K562 (cell line): ENCODE measurements around the gene CNOT9.

Experiments
- CBFB ChIP-seq: sonication (generic); formaldehyde crosslinking; IDR thresholded peaks from 2 replicates; pipeline ENCODE4 v1.4.0; 2020; ENCODE audit warnings: mild to moderate bottlenecking, missing genetic modification reagents
- HDAC1 ChIP-seq, 2 experiments: fragments of 450-650 bp; IDR thresholded peaks; 2 replicates each; pipeline ENCODE4 v1.6.1; 2016 to 2017; ENCODE audit warnings: inconsistent platforms in 1 of 2, mild to moderate bottlenecking in 1 of 2, moderate library complexity in 1 of 2
- HNRNPUL1 ChIP-seq: fragments of 200-400 bp; formaldehyde crosslinking; IDR thresholded peaks from 2 replicates; pipeline ENCODE4 v1.6.1; 2017; ENCODE audit warnings: low read length
- SP1 ChIP-seq: sonication (generic); formaldehyde crosslinking; IDR thresholded peaks from 2 replicates; pipeline ENCODE4 v1.8.1; 2022; ENCODE audit warnings: mild to moderate bottlenecking, missing genetic modification reagents
- TF ChIP-seq, protein P1 (sequence below), 3 experiments: IDR thresholded peaks in 2 of 3; conservative IDR thresholded peaks in 1 of 3; 2 replicates each; pipeline ENCODE4 v1.5.1; 2011 to 2012; ENCODE audit warnings: low read length in 3 of 3, mild to moderate bottlenecking in 3 of 3, control low read depth in 2 of 3, improper control_type of control experiment in 1 of 3, inconsistent platforms in 1 of 3, low read depth in 1 of 3, mixed read lengths in 1 of 3, moderate library complexity in 1 of 3; ENCODE audit not compliant: insufficient read depth in 2 of 3

DNA sequence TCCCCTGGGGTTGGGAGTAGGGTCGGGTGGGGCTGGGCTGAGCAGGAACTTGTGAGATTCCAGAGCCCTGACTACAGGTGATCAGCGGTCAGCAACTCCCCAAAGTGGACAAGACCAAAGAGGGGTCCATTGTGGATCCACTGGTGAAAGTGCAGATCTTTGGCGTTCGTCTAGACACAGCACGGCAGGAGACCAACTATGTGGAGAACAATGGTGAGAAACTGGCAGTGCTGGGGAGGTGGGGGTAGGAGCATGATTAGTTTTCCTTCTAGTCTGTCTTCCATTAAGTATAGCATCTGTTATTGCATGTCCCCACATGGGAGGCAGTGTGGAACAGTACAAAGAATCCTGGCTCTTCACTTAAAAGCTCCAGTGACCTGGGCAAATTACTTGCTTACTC is 67.1 kb downstream of the CNOT9 start:
- TF ChIP-seq, protein P1, sequence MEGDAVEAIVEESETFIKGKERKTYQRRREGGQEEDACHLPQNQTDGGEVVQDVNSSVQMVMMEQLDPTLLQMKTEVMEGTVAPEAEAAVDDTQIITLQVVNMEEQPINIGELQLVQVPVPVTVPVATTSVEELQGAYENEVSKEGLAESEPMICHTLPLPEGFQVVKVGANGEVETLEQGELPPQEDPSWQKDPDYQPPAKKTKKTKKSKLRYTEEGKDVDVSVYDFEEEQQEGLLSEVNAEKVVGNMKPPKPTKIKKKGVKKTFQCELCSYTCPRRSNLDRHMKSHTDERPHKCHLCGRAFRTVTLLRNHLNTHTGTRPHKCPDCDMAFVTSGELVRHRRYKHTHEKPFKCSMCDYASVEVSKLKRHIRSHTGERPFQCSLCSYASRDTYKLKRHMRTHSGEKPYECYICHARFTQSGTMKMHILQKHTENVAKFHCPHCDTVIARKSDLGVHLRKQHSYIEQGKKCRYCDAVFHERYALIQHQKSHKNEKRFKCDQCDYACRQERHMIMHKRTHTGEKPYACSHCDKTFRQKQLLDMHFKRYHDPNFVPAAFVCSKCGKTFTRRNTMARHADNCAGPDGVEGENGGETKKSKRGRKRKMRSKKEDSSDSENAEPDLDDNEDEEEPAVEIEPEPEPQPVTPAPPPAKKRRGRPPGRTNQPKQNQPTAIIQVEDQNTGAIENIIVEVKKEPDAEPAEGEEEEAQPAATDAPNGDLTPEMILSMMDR (IDR thresholded peaks at IDR 0.05 in 2 of 3, conservative IDR thresholded peaks at IDR 0.05 in 1 of 3; ENCODE audit: insufficient read depth in 2 of 3, low read depth in 1 of 3, low read length in 3 of 3) = no peak
- TF ChIP-seq HDAC1 (IDR thresholded peaks at IDR 0.05) = no peak
- no peak for TF ChIP-seq CBFB (CRISPR knock-in tag)
- TF ChIP-seq SP1 (CRISPR knock-in tag) = no peak
- TF ChIP-seq HNRNPUL1 = no peak
